Measurements from ENCODE around the gene FOSB. TPM values are rescaled to one million over a fixed set of nuclear protein-coding genes. Genes with fewer than 3 reads are reported as not detected.

Gene FOSB
- total and polyA plus RNA-seq, 9 of the 15 experiments (the other 6 are each of a cell fraction or from before 2014, with no cell fraction given), result 0.11 to 2.7 (median 0.73) TPM

- TF ChIP-seq ZNF263 (CRISPR knock-in tag; IDR thresholded peaks at IDR 0.05; ENCODE audit: borderline replicate concordance) (no peak), BMI1 (IDR thresholded peaks at IDR 0.05; ENCODE audit: low read length) (no peak), KDM4B (IDR thresholded peaks at IDR 0.05; ENCODE audit: borderline replicate concordance in 2 of 2, low read depth in 1 of 2) (peak in 1 of 2 experiments; percentile 71; a peak in 1 of 4 replicates), EZH2 (IDR thresholded peaks at IDR 0.05; ENCODE audit: borderline replicate concordance, low read depth, low read length) (no peak), ZEB2 (IDR thresholded peaks at IDR 0.05) (no peak), XRCC3 (IDR thresholded peaks at IDR 0.05) (no peak), GATAD2A (IDR thresholded peaks at IDR 0.05) (peak; percentile 70; the same call in 1 of the 2 replicates), ZNF586 (CRISPR knock-in tag; conservative IDR thresholded peaks at IDR 0.05) (no peak), SETDB1 (IDR thresholded peaks at IDR 0.05; ENCODE audit: low read length) (no peak), SRSF9 (IDR thresholded peaks at IDR 0.05; ENCODE audit: borderline replicate concordance, low read depth, low read length) (no peak), KLF1 (tag; IDR thresholded peaks at IDR 0.05) (no peak; the same call in 1 of the 2 replicates), ZFX (CRISPR knock-in tag; IDR thresholded peaks at IDR 0.05) (peak; percentile 28; the same call in 1 of the 2 replicates), ZNF318 (IDR thresholded peaks at IDR 0.05; ENCODE audit: borderline replicate concordance in 1 of 2, low read depth in 1 of 2) (no peak), PBX2 (CRISPR knock-in tag; IDR thresholded peaks at IDR 0.05; ENCODE audit: low read depth) (no peak), PBX2 (tag; conservative IDR thresholded peaks at IDR 0.05; ENCODE audit: low read depth) (no peak)
Measured at GRCh38 chr19:45443462-45444317, 24.1 kb upstream of the FOSB start (continued).
